WTC11 (cell line): ENCODE data around the gene CAPN9. TPM values are rescaled to one million over a fixed set of nuclear protein-coding genes. Genes with fewer than 3 reads are reported as not detected.

ENCODE experiments used
- ATAC-seq: fragments of 200-7000 bp; cut with Tn5 transposase; 2 replicates; pipeline ENCODE4 v1.10.0; 2021; ENCODE audit warnings: mild to moderate bottlenecking, moderate library complexity
- CTCF ChIA-PET: fragments of 300-600 bp; sonication (Branson Sonifier 250); formaldehyde crosslinking; loops from one replicate; lab custom pipeline; 2021; ENCODE audit warnings: antibody characterized with exemption; lab: Charles Lee
- POLR2A ChIA-PET: fragments of 350-600 bp; sonication (Branson Sonifier 250); formaldehyde crosslinking; loops from one replicate; lab custom pipeline; 2021; ENCODE audit warnings: antibody characterized with exemption; lab: Charles Lee
- DNase-seq: peaks from one replicate; pipeline ENCODE4 v3.0.0; 2021; ENCODE audit warnings: low spot score
- H3K27ac Mint-ChIP-seq: 2 replicates; pipeline ENCODE4 v1.8.0; 2021; ENCODE audit warnings: mixed read lengths
- H3K27me3 Mint-ChIP-seq: 2 replicates; pipeline ENCODE4 v1.8.0; 2021; ENCODE audit warnings: low read depth, mild to moderate bottlenecking, moderate library complexity, mixed read lengths
- H3K36me3 Mint-ChIP-seq: 2 replicates; pipeline ENCODE4 v1.8.0; 2021; ENCODE audit warnings: mixed read lengths
- H3K4me1 Mint-ChIP-seq: 2 replicates; pipeline ENCODE4 v1.8.0; 2022; ENCODE audit warnings: mixed read lengths
- H3K4me3 Mint-ChIP-seq: 2 replicates; pipeline ENCODE4 v1.8.0; 2021; ENCODE audit warnings: mild to moderate bottlenecking, moderate library complexity, mixed read lengths
- H3K9me3 Mint-ChIP-seq: 2 replicates; pipeline ENCODE4 v1.8.0; 2021; ENCODE audit warnings: mixed read lengths
- CBFB ChIP-seq: sonication (generic); formaldehyde crosslinking; IDR thresholded peaks from 2 replicates; pipeline ENCODE4 v1.8.1; 2022; ENCODE audit warnings: mild to moderate bottlenecking, low read depth, missing genetic modification reagents
- FOXJ3 ChIP-seq: sonication (generic); formaldehyde crosslinking; IDR thresholded peaks from 2 replicates; pipeline ENCODE4 v1.9.0; 2021; ENCODE audit warnings: missing genetic modification reagents, mild to moderate bottlenecking, borderline replicate concordance
- FOXK1 ChIP-seq: sonication (generic); formaldehyde crosslinking; IDR thresholded peaks from 2 replicates; pipeline ENCODE4 v1.8.0; 2022; ENCODE audit warnings: mild to moderate bottlenecking, moderate library complexity, missing genetic modification reagents
- GABPB1 ChIP-seq: sonication (generic); formaldehyde crosslinking; IDR thresholded peaks from 2 replicates; pipeline ENCODE4 v1.8.1; 2023; ENCODE audit warnings: mild to moderate bottlenecking, missing genetic modification reagents
- JAZF1 ChIP-seq: fragments of 250-450 bp; sonication (Bioruptor Pico); IDR thresholded peaks from 2 replicates; pipeline ENCODE4 v1.9.0; 2021; ENCODE audit warnings: moderate library complexity, mild to moderate bottlenecking, inconsistent platforms
- KAT7 ChIP-seq: sonication (generic); formaldehyde crosslinking; IDR thresholded peaks from 2 replicates; pipeline ENCODE4 v1.8.1; 2023; ENCODE audit warnings: missing genetic modification reagents, mild to moderate bottlenecking, borderline replicate concordance
- NR2C2 ChIP-seq: sonication (generic); formaldehyde crosslinking; IDR thresholded peaks from 2 replicates; pipeline ENCODE4 v1.8.0; 2022; ENCODE audit warnings: mild to moderate bottlenecking, missing genetic modification reagents
- PRRX2 ChIP-seq: fragments of 250-450 bp; sonication (Bioruptor Pico); IDR thresholded peaks from 2 replicates; pipeline ENCODE4 v1.8.0; 2021; ENCODE audit warnings: mild to moderate bottlenecking
- RORB ChIP-seq: fragments of 250-450 bp; sonication (Bioruptor Pico); IDR thresholded peaks from 2 replicates; pipeline ENCODE4 v1.9.0; 2021; ENCODE audit warnings: mild to moderate bottlenecking
- TEAD1 ChIP-seq: sonication (generic); formaldehyde crosslinking; IDR thresholded peaks from 2 replicates; pipeline ENCODE4 v1.8.0; 2022; ENCODE audit warnings: mild to moderate bottlenecking, missing genetic modification reagents
- ZNF416 ChIP-seq: fragments of 250-450 bp; sonication (Bioruptor Pico); IDR thresholded peaks from 2 replicates; pipeline ENCODE4 v1.9.0; 2021; ENCODE audit warnings: mild to moderate bottlenecking, inconsistent platforms
- total RNA-seq: library from RNA; stranded (reverse); gene quantifications from 3 replicates; pipeline ENCODE4 v1.2.3, GENCODE V29; 2021
- TF ChIP-seq, protein P1 (sequence below): sonication (generic); formaldehyde crosslinking; IDR thresholded peaks from 2 replicates; pipeline ENCODE4 v1.8.1; 2022; ENCODE audit warnings: low read depth, missing genetic modification reagents, borderline replicate concordance
- TF ChIP-seq, protein P2 (sequence below): sonication (generic); formaldehyde crosslinking; IDR thresholded peaks from 2 replicates; pipeline ENCODE4 v1.8.0; 2023; ENCODE audit warnings: missing genetic modification reagents
- TF ChIP-seq, protein P3 (sequence below): sonication (generic); formaldehyde crosslinking; conservative IDR thresholded peaks from 2 replicates; pipeline ENCODE4 v1.8.1; 2022; ENCODE audit warnings: mild to moderate bottlenecking, missing genetic modification reagents
- TF ChIP-seq, protein P4 (sequence below): sonication (generic); formaldehyde crosslinking; IDR thresholded peaks from 2 replicates; pipeline ENCODE4 v1.8.1; 2023; ENCODE audit warnings: mild to moderate bottlenecking, missing genetic modification reagents, moderate library complexity
- TF ChIP-seq, protein P5 (sequence below): sonication (generic); formaldehyde crosslinking; IDR thresholded peaks from 2 replicates; pipeline ENCODE4 v1.8.0; 2023; ENCODE audit warnings: missing genetic modification reagents, mild to moderate bottlenecking, borderline replicate concordance

Gene CAPN9
- total RNA-seq, 1 experiment from 2014 or later, result not detected

DNA sequence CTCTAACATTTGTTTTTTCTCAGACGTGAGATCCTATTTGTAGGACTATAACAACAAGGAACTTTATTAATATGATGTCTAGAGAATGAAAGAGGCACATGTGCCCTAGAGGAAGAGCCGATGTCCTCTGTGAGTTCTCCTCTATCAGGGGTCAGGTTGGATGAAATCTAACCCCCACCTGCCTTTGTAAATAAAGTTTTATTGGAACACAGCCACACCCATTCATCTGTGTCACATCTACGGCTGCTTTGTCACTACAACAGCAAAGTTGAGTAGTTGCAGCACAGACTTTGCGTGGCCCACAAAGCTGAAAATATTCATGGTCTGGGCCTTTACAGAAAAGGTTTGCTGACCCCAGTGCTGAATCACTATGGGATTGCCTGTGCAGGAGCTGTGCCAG is 571 bp upstream of the CAPN9 start:
- ChIA-PET POLR2A (no interaction called here), CTCF (interaction anchor here (0.6 kb wide), 1 partner anchor 200 kb away, joined by 3 read pairs; no protein-coding TSS in a partner anchor)
- TF ChIP-seq ZNF416 (CRISPR knock-in tag) (no peak), RORB (CRISPR knock-in tag) (no peak), FOXK1 (no peak)
- Mint-ChIP-seq H3K27me3 (no peaks in the 10 kb centered on the region; the same call in 1 of the 2 replicates), H3K27ac (no peak overlapping the region), H3K36me3 (no peaks in the 10 kb centered on the region), H3K9me3 (no peaks in the 10 kb centered on the region), H3K4me1 (peaks cover 37% of the 10 kb centered on the region), H3K4me3 (no peak overlapping the region)
- DNase-seq, result no peak
- ATAC-seq, result no peak

DNA sequence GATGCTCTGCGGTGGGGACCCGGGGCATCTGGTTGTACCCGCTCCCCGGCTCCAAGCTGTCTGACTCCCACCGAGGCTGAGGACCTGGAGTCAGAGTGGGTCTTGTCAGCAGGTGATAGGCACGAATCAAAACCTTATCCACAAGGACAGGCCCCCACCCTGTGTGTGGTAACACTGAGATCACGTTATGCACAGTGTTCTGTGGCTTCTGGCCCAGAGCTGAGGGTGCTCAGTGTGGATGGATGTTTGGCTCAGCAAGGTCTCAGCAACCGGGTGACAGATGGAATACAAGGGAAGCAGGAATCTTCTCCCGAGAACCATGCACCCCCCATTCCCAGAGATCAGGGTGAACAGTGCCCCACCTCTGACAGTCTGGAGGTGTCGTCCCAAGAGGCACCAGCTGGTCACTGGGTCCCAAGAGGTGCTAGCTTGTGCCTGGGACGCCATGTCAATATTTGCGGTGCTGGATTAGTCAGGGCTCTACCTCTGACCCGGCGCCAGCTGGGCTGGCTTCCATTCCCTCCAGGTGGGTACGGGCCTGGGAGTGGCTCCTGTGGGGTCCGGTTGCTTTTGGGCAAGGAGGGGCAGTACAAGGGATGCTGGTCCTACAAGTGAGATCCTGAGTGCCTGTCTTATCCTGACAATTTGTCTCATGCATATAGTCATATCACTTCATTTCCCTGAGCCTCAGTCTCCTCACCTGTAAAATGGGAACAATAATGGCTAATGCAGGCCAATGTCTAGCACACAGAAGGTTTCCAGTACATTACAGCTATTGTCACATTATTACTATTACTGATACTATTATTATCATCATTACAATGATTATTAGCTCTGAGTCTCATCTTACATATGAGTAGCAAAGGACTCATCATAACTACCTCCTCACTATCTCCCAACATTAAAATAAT is 957 bp downstream of the CAPN9 start:
- H3K27me3 Mint-ChIP-seq, result peaks cover under 1% of the 10 kb centered on the region; the same call in 1 of the 2 replicates
- CTCF ChIA-PET, result no interaction called here

More for the DNA sequence above, 957 bp downstream of the CAPN9 start:
- DNase-seq (no peak), ATAC-seq (no peak)
- TF ChIP-seq PRRX2 (CRISPR knock-in tag) (no peak), KAT7 (no peak), TEAD1 (no peak), NR2C2 (no peak), JAZF1 (CRISPR knock-in tag) (no peak), GABPB1 (CRISPR knock-in tag) (no peak), FOXJ3 (CRISPR knock-in tag) (no peak), CBFB (no peak), RORB (CRISPR knock-in tag) (no peak)
- TF ChIP-seq, protein P1, sequence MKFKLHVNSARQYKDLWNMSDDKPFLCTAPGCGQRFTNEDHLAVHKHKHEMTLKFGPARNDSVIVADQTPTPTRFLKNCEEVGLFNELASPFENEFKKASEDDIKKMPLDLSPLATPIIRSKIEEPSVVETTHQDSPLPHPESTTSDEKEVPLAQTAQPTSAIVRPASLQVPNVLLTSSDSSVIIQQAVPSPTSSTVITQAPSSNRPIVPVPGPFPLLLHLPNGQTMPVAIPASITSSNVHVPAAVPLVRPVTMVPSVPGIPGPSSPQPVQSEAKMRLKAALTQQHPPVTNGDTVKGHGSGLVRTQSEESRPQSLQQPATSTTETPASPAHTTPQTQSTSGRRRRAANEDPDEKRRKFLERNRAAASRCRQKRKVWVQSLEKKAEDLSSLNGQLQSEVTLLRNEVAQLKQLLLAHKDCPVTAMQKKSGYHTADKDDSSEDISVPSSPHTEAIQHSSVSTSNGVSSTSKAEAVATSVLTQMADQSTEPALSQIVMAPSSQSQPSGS (CRISPR knock-in tag), result no peak
- TF ChIP-seq, protein P2, sequence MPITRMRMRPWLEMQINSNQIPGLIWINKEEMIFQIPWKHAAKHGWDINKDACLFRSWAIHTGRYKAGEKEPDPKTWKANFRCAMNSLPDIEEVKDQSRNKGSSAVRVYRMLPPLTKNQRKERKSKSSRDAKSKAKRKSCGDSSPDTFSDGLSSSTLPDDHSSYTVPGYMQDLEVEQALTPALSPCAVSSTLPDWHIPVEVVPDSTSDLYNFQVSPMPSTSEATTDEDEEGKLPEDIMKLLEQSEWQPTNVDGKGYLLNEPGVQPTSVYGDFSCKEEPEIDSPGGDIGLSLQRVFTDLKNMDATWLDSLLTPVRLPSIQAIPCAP (CRISPR knock-in tag), result no peak
- TF ChIP-seq, protein P3, sequence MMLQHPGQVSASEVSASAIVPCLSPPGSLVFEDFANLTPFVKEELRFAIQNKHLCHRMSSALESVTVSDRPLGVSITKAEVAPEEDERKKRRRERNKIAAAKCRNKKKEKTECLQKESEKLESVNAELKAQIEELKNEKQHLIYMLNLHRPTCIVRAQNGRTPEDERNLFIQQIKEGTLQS (CRISPR knock-in tag), result no peak
- TF ChIP-seq, protein P4, sequence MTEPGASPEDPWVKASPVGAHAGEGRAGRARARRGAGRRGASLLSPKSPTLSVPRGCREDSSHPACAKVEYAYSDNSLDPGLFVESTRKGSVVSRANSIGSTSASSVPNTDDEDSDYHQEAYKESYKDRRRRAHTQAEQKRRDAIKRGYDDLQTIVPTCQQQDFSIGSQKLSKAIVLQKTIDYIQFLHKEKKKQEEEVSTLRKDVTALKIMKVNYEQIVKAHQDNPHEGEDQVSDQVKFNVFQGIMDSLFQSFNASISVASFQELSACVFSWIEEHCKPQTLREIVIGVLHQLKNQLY (CRISPR knock-in tag), result no peak
- TF ChIP-seq, protein P5, sequence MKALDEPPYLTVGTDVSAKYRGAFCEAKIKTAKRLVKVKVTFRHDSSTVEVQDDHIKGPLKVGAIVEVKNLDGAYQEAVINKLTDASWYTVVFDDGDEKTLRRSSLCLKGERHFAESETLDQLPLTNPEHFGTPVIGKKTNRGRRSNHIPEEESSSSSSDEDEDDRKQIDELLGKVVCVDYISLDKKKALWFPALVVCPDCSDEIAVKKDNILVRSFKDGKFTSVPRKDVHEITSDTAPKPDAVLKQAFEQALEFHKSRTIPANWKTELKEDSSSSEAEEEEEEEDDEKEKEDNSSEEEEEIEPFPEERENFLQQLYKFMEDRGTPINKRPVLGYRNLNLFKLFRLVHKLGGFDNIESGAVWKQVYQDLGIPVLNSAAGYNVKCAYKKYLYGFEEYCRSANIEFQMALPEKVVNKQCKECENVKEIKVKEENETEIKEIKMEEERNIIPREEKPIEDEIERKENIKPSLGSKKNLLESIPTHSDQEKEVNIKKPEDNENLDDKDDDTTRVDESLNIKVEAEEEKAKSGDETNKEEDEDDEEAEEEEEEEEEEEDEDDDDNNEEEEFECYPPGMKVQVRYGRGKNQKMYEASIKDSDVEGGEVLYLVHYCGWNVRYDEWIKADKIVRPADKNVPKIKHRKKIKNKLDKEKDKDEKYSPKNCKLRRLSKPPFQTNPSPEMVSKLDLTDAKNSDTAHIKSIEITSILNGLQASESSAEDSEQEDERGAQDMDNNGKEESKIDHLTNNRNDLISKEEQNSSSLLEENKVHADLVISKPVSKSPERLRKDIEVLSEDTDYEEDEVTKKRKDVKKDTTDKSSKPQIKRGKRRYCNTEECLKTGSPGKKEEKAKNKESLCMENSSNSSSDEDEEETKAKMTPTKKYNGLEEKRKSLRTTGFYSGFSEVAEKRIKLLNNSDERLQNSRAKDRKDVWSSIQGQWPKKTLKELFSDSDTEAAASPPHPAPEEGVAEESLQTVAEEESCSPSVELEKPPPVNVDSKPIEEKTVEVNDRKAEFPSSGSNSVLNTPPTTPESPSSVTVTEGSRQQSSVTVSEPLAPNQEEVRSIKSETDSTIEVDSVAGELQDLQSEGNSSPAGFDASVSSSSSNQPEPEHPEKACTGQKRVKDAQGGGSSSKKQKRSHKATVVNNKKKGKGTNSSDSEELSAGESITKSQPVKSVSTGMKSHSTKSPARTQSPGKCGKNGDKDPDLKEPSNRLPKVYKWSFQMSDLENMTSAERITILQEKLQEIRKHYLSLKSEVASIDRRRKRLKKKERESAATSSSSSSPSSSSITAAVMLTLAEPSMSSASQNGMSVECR (CRISPR knock-in tag), result no peak
- no peak overlapping the region for H3K4me3 Mint-ChIP-seq
- no peaks in the 10 kb centered on the region for H3K9me3 Mint-ChIP-seq
- peaks cover 52% of the 10 kb centered on the region for H3K4me1 Mint-ChIP-seq
- no peak overlapping the region for H3K27ac Mint-ChIP-seq
- POLR2A ChIA-PET, result no interaction called here
- no peaks in the 10 kb centered on the region for H3K36me3 Mint-ChIP-seq
